HUES6 (cell line): ENCODE data around the gene SHC1.
A peak's percentile ranks its signal among the peaks of the same experiment; 100 is the strongest.

ENCODE experiments used
- H3K27ac ChIP-seq: 2 replicates; pipeline ENCODE4 v1.7.0; 2013; ENCODE audit warnings: low read depth, mild to moderate bottlenecking, low read length, inconsistent platforms
- H3K27me3 ChIP-seq: 2 replicates; pipeline ENCODE4 v1.6.1; 2013; ENCODE audit warnings: low read length; ENCODE audit not compliant: control insufficient read depth, insufficient read depth
- H3K36me3 ChIP-seq: 2 replicates; pipeline ENCODE4 v1.6.1; 2013; ENCODE audit warnings: low read length; ENCODE audit not compliant: control insufficient read depth, insufficient read depth
- H3K4me1 ChIP-seq: 2 replicates; pipeline ENCODE4 v1.6.1; 2013; ENCODE audit warnings: low read length; ENCODE audit not compliant: control insufficient read depth, insufficient read depth
- H3K4me3 ChIP-seq: 2 replicates; pipeline ENCODE4 v1.5.1; 2013; ENCODE audit warnings: low read depth, low read length
- H3K9ac ChIP-seq: one replicate; pipeline ENCODE4 v1.6.1; 2013; ENCODE audit warnings: mild to moderate bottlenecking, low read length
- H3K9me3 ChIP-seq: 2 replicates; pipeline ENCODE4 v1.6.1; 2013; ENCODE audit warnings: low read depth, low read length; ENCODE audit not compliant: control insufficient read depth, insufficient read depth

Gene SHC1

DNA sequence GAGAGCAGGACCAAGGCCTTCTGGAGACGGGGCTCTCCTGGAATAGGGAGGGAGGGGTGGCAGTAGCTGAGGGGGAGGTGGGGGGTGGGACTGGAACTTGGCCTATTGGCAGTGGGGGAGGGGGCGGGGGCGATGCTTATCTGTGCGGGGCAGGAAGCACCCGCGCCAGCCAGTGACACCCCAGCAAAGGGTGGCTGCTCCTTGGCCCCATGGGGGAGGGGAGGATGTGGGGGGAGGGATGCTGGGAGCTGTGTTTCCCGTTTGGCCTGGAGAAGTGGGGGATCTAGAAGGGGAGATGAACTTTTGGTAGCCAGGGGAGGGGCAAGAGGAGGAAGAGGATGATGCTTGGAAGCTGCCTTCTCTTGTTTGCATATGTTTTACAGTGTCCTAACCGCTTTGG is 43.1 kb upstream of the SHC1 start:
- no peak overlapping the region for H3K9ac ChIP-seq
- no peaks in the 10 kb centered on the region for H3K9me3 ChIP-seq
- H3K36me3 ChIP-seq = peaks cover 27% of the 10 kb centered on the region
- no peak overlapping the region for H3K27ac ChIP-seq
- no peak overlapping the region for H3K4me3 ChIP-seq
- H3K27me3 ChIP-seq = no peaks in the 10 kb centered on the region
- H3K4me1 ChIP-seq = peaks cover 38% of the 10 kb centered on the region

GRCh38 chr1:155012776-155013602 is 42.4 kb upstream of the SHC1 start:
- peaks cover 27% of the 10 kb centered on the region for H3K36me3 ChIP-seq
- H3K9ac ChIP-seq = no peak overlapping the region
- no peak overlapping the region for H3K27ac ChIP-seq
- peaks cover 42% of the 10 kb centered on the region for H3K4me1 ChIP-seq
- no peak overlapping the region for H3K4me3 ChIP-seq
- no peaks in the 10 kb centered on the region for H3K27me3 ChIP-seq
- H3K9me3 ChIP-seq = no peaks in the 10 kb centered on the region

DNA sequence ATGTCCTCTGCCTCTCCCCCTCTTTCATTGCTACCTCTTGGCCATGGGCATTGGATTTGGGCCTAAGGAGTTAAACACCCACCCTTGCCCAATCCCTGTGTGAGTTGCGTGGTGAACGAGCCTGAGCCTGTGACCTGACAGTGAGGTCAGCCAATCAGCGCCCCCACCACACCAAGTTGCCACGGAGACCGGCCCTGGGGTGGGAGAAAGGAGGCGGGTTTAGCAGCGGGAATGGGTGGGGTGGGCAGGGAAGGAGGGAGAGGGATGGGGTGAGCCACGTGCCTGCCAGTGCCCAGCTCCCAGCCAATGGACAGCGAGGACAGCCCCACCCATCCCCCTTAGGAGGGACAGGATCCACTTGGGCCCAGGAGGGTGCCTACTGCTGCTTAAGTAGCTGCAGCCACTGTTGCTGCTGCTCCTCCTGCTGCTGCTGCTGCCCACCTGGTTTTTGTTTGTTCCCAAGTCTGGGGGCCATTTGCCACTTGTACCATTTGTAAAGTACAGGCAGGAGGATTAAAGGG is 41.5 kb upstream of the SHC1 start:
- peak overlapping the region; percentile 31 for H3K4me3 ChIP-seq
- H3K36me3 ChIP-seq = peaks cover 27% of the 10 kb centered on the region
- H3K9me3 ChIP-seq = no peaks in the 10 kb centered on the region
- H3K9ac ChIP-seq = no peak overlapping the region
- peaks cover 39% of the 10 kb centered on the region for H3K4me1 ChIP-seq
- H3K27ac ChIP-seq = no peak overlapping the region
- H3K27me3 ChIP-seq = no peaks in the 10 kb centered on the region

GRCh38 chr1:155011437-155012025 is 41.0 kb upstream of the SHC1 start:
- Histone ChIP-seq H3K27me3 (no peaks in the 10 kb centered on the region), H3K9ac (no peak overlapping the region), H3K9me3 (no peaks in the 10 kb centered on the region), H3K36me3 (peaks cover 27% of the 10 kb centered on the region), H3K4me3 (no peak overlapping the region), H3K27ac (no peak overlapping the region), H3K4me1 (peaks cover 35% of the 10 kb centered on the region)

GRCh38 chr1:155011004-155011416 is 40.5 kb upstream of the SHC1 start:
- Histone ChIP-seq H3K27me3 (no peaks in the 10 kb centered on the region), H3K27ac (no peak overlapping the region), H3K36me3 (peaks cover 22% of the 10 kb centered on the region), H3K9ac (no peak overlapping the region), H3K9me3 (no peaks in the 10 kb centered on the region), H3K4me3 (no peak overlapping the region), H3K4me1 (peaks cover 34% of the 10 kb centered on the region)

DNA sequence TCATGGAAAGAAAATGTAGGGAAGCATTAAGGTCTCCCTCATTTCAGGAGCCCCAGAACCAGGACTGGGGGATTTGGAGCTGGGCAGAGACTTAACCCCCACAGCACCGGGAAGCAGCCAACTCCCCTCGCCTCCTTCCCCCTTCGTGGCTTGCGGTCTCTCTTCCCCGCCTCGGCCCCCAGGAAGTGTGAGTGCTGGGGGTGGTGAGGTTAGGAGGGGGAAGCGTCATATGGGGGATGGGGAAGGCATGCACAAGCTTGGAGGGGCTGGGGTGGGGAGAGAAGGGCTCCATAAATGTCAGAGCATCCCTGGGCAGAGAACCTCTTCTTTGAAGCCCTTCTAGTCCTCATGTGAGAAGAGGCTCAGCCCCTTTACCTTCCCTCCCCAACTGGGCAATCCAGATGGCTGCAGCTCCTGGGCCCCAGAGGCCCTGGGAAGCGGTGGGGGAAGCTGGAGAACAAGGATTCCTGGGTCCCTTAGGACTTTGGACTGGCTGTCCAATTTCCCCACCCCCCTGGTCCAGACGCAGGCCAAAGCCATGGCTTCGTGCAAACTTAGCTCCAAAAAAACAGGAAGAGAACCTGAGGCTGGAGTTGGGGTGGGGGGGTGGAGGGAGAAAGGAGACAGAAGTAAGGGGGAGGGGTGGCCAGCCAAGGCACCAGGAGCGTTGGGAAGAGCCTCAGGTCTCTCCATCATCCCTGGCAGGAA is 39.8 kb upstream of the SHC1 start:
- no peaks in the 10 kb centered on the region for H3K27me3 ChIP-seq
- no peak overlapping the region for H3K9ac ChIP-seq
- H3K9me3 ChIP-seq = no peaks in the 10 kb centered on the region
- H3K36me3 ChIP-seq = peaks cover 17% of the 10 kb centered on the region
- H3K4me3 ChIP-seq = no peak overlapping the region
- H3K27ac ChIP-seq = no peak overlapping the region
- H3K4me1 ChIP-seq = peaks cover 39% of the 10 kb centered on the region

- Histone ChIP-seq H3K9me3 (no peaks in the 10 kb centered on the region), H3K27ac (no peak overlapping the region), H3K36me3 (peaks cover 11% of the 10 kb centered on the region), H3K27me3 (no peaks in the 10 kb centered on the region), H3K4me3 (no peak overlapping the region), H3K9ac (no peak overlapping the region), H3K4me1 (peaks cover 43% of the 10 kb centered on the region)
These were observed 39.2 kb upstream of the SHC1 start for GRCh38 chr1:155009742-155010141.

DNA sequence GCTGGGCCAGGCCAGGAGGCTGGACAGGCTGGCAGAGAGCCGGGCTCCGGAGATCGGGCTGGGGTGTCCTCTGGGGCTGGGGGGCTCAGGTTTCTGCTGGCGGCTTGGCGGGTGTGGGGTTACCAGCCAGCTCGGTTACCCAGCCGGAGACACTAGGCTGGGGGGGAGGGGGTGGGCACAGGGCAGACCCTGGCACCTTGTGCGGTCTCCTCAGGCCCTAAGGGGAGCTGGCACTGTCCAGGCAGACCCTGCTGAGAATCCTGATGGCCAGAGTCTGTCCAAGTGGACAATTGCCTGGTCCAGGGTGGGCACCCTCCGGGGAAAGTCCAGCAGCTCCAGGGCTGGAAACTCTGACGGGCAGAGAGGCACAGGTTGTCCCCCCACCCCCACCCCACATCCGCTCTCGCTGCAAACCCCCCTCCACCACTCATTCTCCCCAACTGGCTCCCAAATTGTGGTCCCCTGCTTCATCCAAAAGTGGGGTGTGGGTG is 38.7 kb upstream of the SHC1 start:
- Histone ChIP-seq H3K27ac (no peak overlapping the region), H3K36me3 (peaks cover 6% of the 10 kb centered on the region), H3K4me3 (no peak overlapping the region), H3K4me1 (peaks cover 47% of the 10 kb centered on the region), H3K9ac (no peak overlapping the region), H3K9me3 (no peaks in the 10 kb centered on the region), H3K27me3 (no peaks in the 10 kb centered on the region)

GRCh38 chr1:155008015-155008941 is 37.7 kb upstream of the SHC1 start:
- Histone ChIP-seq H3K27ac (no peak overlapping the region), H3K4me3 (peak overlapping the region; percentile 6; the same call in 1 of the 2 replicates), H3K4me1 (peaks cover 50% of the 10 kb centered on the region), H3K9me3 (no peaks in the 10 kb centered on the region), H3K9ac (no peak overlapping the region), H3K36me3 (no peaks in the 10 kb centered on the region), H3K27me3 (no peaks in the 10 kb centered on the region)

- Histone ChIP-seq H3K4me3 (no peak overlapping the region), H3K9ac (no peak overlapping the region), H3K4me1 (peaks cover 41% of the 10 kb centered on the region), H3K36me3 (no peaks in the 10 kb centered on the region), H3K27ac (no peak overlapping the region), H3K27me3 (no peaks in the 10 kb centered on the region), H3K9me3 (no peaks in the 10 kb centered on the region)
These were observed 36.8 kb upstream of the SHC1 start for GRCh38 chr1:155007251-155007828.
